B cell (primary cell): Measurements from ENCODE around the gene HOXD10. TPM values are rescaled to one million over a fixed set of nuclear protein-coding genes. Genes with fewer than 3 reads are reported as not detected.

Experiments used
- ATAC-seq: fragments of 200-7000 bp; cut with Tn5 transposase; one replicate; pipeline ENCODE4 v1.10.0; 2021; ENCODE audit warnings: low read depth, mild to moderate bottlenecking, moderate number of reproducible peaks, moderate library complexity
- CTCF ChIA-PET: fragments of 350-600 bp; sonication (Branson Sonifier 250); formaldehyde crosslinking; loops from one replicate; lab custom pipeline; 2021; ENCODE audit warnings: antibody characterized with exemption, inconsistent platforms; lab: Charles Lee
- POLR2A ChIA-PET: fragments of 350-600 bp; sonication (Branson Sonifier 250); formaldehyde crosslinking; loops from one replicate; lab custom pipeline; 2021; ENCODE audit warnings: antibody characterized with exemption; lab: Charles Lee
- DNase-seq: peaks from one replicate; pipeline ENCODE4 v3.0.0; 2013
- H2AFZ ChIP-seq: 2 replicates; pipeline ENCODE4 v1.6.1; 2012; ENCODE audit warnings: mild to moderate bottlenecking, low read depth, low read length; ENCODE audit not compliant: insufficient read depth, poor library complexity, severe bottlenecking
- H3K27ac ChIP-seq, 2 donors: 1 replicate in 1 of 2; 2 replicates in 1 of 2; pipeline ENCODE4 v1.5.1; 2012 to 2013; ENCODE audit warnings: low read length in 2 of 2, mild to moderate bottlenecking in 2 of 2, moderate library complexity in 1 of 2
- H3K27me3 ChIP-seq, 4 experiments: fragments of 200-600 bp in 1 of 4; sonication (generic) in 1 of 4; replicated peaks in 1 of 4; 1 replicate in 2 of 4; 2 replicates in 2 of 4; pipeline versions ENCODE4 v1.6.1 to v1.7.0; 2013 to 2016; ENCODE audit warnings: low read length in 3 of 4, mild to moderate bottlenecking in 2 of 4, mixed read lengths in 1 of 4, moderate library complexity in 1 of 4; ENCODE audit not compliant: insufficient read depth in 4 of 4, control insufficient read depth in 3 of 4; ENCODE audit errors: control extremely low read depth in 1 of 4
- H3K36me3 ChIP-seq, 2 experiments: replicated peaks in 1 of 2; 1 replicate in 1 of 2; 2 replicates in 1 of 2; pipeline versions ENCODE4 v1.6.1 to v1.7.1; 2013; ENCODE audit warnings: low read length in 1 of 2; ENCODE audit not compliant: insufficient read depth in 2 of 2, control insufficient read depth in 1 of 2; ENCODE audit errors: control extremely low read depth in 1 of 2, extremely low read depth in 1 of 2
- H3K4me1 ChIP-seq, 2 donors: fragments of 200-600 bp in 1 of 2; sonication (generic) in 1 of 2; 1 replicate in 1 of 2; 2 replicates in 1 of 2; pipeline versions ENCODE4 v1.5.1 to v1.6.1; 2013 to 2017; ENCODE audit warnings: low read length in 2 of 2; ENCODE audit not compliant: control insufficient read depth in 2 of 2, insufficient read depth in 2 of 2
- H3K4me2 ChIP-seq: replicated peaks from 2 replicates; pipeline ENCODE3; 2012; ENCODE audit warnings: mild to moderate bottlenecking, low read depth, low read length; ENCODE audit not compliant: poor library complexity, severe bottlenecking
- H3K4me3 ChIP-seq, 5 experiments: fragments of 200-600 bp in 1 of 5; sonication (generic) in 1 of 5; 1 replicate in 3 of 5; 2 replicates in 2 of 5; pipeline versions ENCODE4 v1.5.1 to v1.7.0; 2011 to 2016; ENCODE audit warnings: low read length in 4 of 5, mild to moderate bottlenecking in 4 of 5, low read depth in 2 of 5, control low read depth in 1 of 5, moderate library complexity in 1 of 5; ENCODE audit not compliant: insufficient read depth in 1 of 5; ENCODE audit errors: control extremely low read depth in 1 of 5, extremely low read depth in 1 of 5
- H3K79me2 ChIP-seq: fragments of 200-600 bp; sonication (generic); one replicate; pipeline ENCODE4 v1.6.0; 2016; ENCODE audit warnings: low read length; ENCODE audit not compliant: control insufficient read depth, insufficient read depth
- H3K9ac ChIP-seq: fragments of 200-600 bp; sonication (generic); 2 replicates; pipeline ENCODE4 v1.6.1; 2017; ENCODE audit warnings: mild to moderate bottlenecking, low read length, moderate library complexity
- H3K9me3 ChIP-seq, 3 donors: one replicate each; pipeline versions ENCODE4 v1.6.1 to v1.7.1; 2013; ENCODE audit warnings: low read length in 2 of 3; ENCODE audit not compliant: control insufficient read depth in 2 of 3, insufficient read depth in 1 of 3; ENCODE audit errors: control extremely low read depth in 1 of 3
- H4K20me1 ChIP-seq: 2 replicates; pipeline ENCODE4 v1.6.0; 2012; ENCODE audit warnings: mild to moderate bottlenecking, low read length; ENCODE audit not compliant: insufficient read depth, control insufficient read depth, poor library complexity, severe bottlenecking
- H3K27ac Mint-ChIP-seq: one replicate; pipeline ENCODE4 v1.8.0; 2021; ENCODE audit warnings: mixed read lengths
- H3K27me3 Mint-ChIP-seq: one replicate; pipeline ENCODE4 v1.8.0; 2021; ENCODE audit warnings: mixed read lengths
- H3K4me1 Mint-ChIP-seq: one replicate; pipeline ENCODE4 v1.8.0; 2021; ENCODE audit warnings: mixed read lengths
- H3K4me3 Mint-ChIP-seq: one replicate; pipeline ENCODE4 v1.8.0; 2021; ENCODE audit warnings: mixed read lengths
- H3K9me3 Mint-ChIP-seq: one replicate; pipeline ENCODE4 v1.8.0; 2022; ENCODE audit warnings: mixed read lengths; ENCODE audit not compliant: insufficient read depth
- CTCF ChIP-seq: fragments of 200-600 bp; IDR thresholded peaks from one replicate; pipeline ENCODE4 v1.8.0; 2022; ENCODE audit warnings: antibody characterized with exemption, mild to moderate bottlenecking
- EZH2 ChIP-seq: IDR thresholded peaks from 2 replicates; pipeline ENCODE4 v1.6.1; 2012; ENCODE audit warnings: borderline replicate concordance, low read depth, mild to moderate bottlenecking, moderate library complexity, low read length; ENCODE audit not compliant: insufficient read depth, poor library complexity, severe bottlenecking
- WGBS: methylation state at CpG from one replicate; pipeline ENCODE4 v1.1.5; 2013; ENCODE audit warnings: missing lambda C conversion rate; ENCODE audit not compliant: insufficient coverage; 5-methylcytosine and 5-hydroxymethylcytosine counted together
- intact Hi-C: fragments of 100-400 bp; cut with micrococcal nuclease; formaldehyde crosslinking; loops from one replicate; pipeline ENCODE4 v1.10.0; 2022
- polyA plus RNA-seq: library from polyadenylated mRNA; depleted of rRNA; stranded (reverse); fragments of >200 nt; gene quantifications from 2 replicates; pipeline ENCODE4 v1.2.3, GENCODE V29; 2012
- total RNA-seq, 2 donors: library from RNA; stranded (reverse); fragments of 120-200 nt in 1 of 2; gene quantifications; 1 replicate in 1 of 2; 2 replicates in 1 of 2; pipeline versions ENCODE4 v1.2.3 to v1.2.4, GENCODE V29; 2013 to 2022

HOXD10 gene
- total and polyA plus RNA-seq, 2 donors (not counting 1 experiment from before 2014, with no cell fraction given): not detected

GRCh38 chr2:176093145-176093897 lies 23.3 kb upstream of the HOXD10 start:
- H4K20me1 ChIP-seq: no peaks in the 10 kb centered on the region
- WGBS: 10% methylated on average over 53 of the region's 53 CpGs
- H3K27ac Mint-ChIP-seq: peak overlapping the region; percentile 59
- no peak overlapping the region for H3K27ac ChIP-seq
- peaks cover 28 to 34% of the 10 kb centered on the region in 2 donors for H3K4me1 ChIP-seq
- no peaks in the 10 kb centered on the region for H3K36me3 ChIP-seq
- peaks cover 3% of the 10 kb centered on the region for H3K9me3 Mint-ChIP-seq
- intact Hi-C loops: loop anchor here (10.0 kb wide), 1 partner anchor 1759 kb away; the partner anchor contains the start of gene SP9
- H3K9ac ChIP-seq: no peak overlapping the region
- peak overlapping the region; percentile 48 for H3K4me2 ChIP-seq
- no peak overlapping the region for H2AFZ ChIP-seq
- H3K4me1 Mint-ChIP-seq: peaks cover 32% of the 10 kb centered on the region
- peak overlapping the region; percentile 50 for H3K4me3 Mint-ChIP-seq
- DNase-seq (peak; percentile 50), ATAC-seq (no peak)
- H3K27me3 ChIP-seq: peaks cover 0 to 89% (median 82%) of the 10 kb centered on the region in 4 experiments
- CTCF ChIA-PET: interaction anchor here (1.9 kb wide), 1 partner anchor 39 kb away, joined by 5 read pairs; no protein-coding TSS in a partner anchor
- H3K79me2 ChIP-seq: no peaks in the 10 kb centered on the region
- no peak overlapping the region for H3K4me3 ChIP-seq
- TF ChIP-seq EZH2: peak; percentile 16
- TF ChIP-seq CTCF: no peak
- peaks cover 1 to 39% (median 6%) of the 10 kb centered on the region in 3 donors for H3K9me3 ChIP-seq
- H3K27me3 Mint-ChIP-seq: peaks cover 83% of the 10 kb centered on the region
- POLR2A ChIA-PET: no interaction called here

GRCh38 chr2:176093898-176094249 lies 22.7 kb upstream of the HOXD10 start:
- Histone ChIP-seq H3K36me3 (no peaks in the 10 kb centered on the region), H3K4me2 (no peak overlapping the region), H3K9ac (no peak overlapping the region), H2AFZ (no peak overlapping the region), H4K20me1 (no peaks in the 10 kb centered on the region), H3K27ac (no peak overlapping the region), H3K4me1 (peaks cover 24 to 36% of the 10 kb centered on the region in 2 donors), H3K9me3 (peaks cover 1 to 40% (median 6%) of the 10 kb centered on the region in 3 donors), H3K79me2 (no peaks in the 10 kb centered on the region), H3K27me3 (peaks cover 0 to 89% (median 81%) of the 10 kb centered on the region in 4 experiments), H3K4me3 (no peak overlapping the region)
- intact Hi-C loops: loop anchor here (10.0 kb wide), 1 partner anchor 1759 kb away; the partner anchor contains the start of gene SP9
- ChIA-PET CTCF (interaction anchor here (1.0 to 1.9 kb wide), 3 partner anchors 33 to 404 kb away, joined by 3 to 5 read pairs (median 5); no protein-coding TSS in a partner anchor), POLR2A (no interaction called here)
- TF ChIP-seq EZH2 (no peak), CTCF (no peak)
- H3K27me3 Mint-ChIP-seq: peaks cover 80% of the 10 kb centered on the region
- DNase-seq (no peak), ATAC-seq (no peak)
- peaks cover 3% of the 10 kb centered on the region for H3K9me3 Mint-ChIP-seq
- peak overlapping the region; percentile 50 for H3K4me3 Mint-ChIP-seq
- WGBS: 19% methylated on average over 2 of the region's 8 CpGs
- peaks cover 29% of the 10 kb centered on the region for H3K4me1 Mint-ChIP-seq
- H3K27ac Mint-ChIP-seq: peak overlapping the region; percentile 59
